GM12872 (cell line): Measurements from ENCODE around the gene NAV2.

ENCODE experiments used
- TF ChIP-seq, protein P1 (sequence below): IDR thresholded peaks from 3 replicates; pipeline ENCODE4 v1.5.1; 2011; ENCODE audit warnings: low read depth, mild to moderate bottlenecking, low read length, moderate library complexity; ENCODE audit not compliant: insufficient read depth

The NAV2 gene

DNA sequence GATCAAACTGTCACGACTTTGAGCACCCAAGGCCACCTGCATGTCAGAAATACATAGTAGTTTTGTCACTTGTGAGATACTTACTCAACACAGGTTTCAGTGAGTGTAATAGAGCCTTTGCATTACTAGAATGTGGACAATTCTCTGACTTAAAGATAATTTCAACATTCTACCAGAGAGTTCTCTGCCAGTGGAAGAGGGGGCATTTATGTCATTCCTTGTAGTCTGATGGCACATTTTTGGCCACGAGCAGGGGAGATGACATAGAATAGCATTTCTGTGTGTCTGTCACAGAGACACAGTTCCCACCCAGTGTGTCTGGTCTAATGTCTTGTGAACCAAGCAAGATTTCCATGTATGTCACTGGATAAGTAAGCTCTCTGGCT lies 335.1 kb downstream of the NAV2 start:
- TF ChIP-seq, protein P1, sequence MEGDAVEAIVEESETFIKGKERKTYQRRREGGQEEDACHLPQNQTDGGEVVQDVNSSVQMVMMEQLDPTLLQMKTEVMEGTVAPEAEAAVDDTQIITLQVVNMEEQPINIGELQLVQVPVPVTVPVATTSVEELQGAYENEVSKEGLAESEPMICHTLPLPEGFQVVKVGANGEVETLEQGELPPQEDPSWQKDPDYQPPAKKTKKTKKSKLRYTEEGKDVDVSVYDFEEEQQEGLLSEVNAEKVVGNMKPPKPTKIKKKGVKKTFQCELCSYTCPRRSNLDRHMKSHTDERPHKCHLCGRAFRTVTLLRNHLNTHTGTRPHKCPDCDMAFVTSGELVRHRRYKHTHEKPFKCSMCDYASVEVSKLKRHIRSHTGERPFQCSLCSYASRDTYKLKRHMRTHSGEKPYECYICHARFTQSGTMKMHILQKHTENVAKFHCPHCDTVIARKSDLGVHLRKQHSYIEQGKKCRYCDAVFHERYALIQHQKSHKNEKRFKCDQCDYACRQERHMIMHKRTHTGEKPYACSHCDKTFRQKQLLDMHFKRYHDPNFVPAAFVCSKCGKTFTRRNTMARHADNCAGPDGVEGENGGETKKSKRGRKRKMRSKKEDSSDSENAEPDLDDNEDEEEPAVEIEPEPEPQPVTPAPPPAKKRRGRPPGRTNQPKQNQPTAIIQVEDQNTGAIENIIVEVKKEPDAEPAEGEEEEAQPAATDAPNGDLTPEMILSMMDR: no peak

DNA sequence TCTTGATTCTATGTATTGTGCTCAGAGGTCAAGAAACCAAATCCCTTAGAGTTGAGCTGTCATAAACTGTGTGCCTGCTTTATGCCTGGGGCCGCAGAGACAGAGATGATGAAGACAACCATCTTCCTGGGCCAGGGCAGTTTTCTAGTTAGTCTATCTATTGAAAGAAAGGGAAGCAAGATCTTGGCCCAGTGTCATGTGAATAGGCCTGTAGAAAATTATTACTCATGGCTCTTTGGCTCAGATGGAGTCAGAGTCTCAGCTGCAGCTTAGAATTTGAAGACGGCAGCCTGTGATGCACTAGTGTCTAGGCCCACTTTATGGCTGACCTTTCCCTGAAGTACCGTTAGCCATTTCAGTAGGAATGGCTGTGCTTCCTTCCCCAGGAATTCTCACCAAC lies 335.6 kb downstream of the NAV2 start:
- TF ChIP-seq, protein P1: no peak

DNA sequence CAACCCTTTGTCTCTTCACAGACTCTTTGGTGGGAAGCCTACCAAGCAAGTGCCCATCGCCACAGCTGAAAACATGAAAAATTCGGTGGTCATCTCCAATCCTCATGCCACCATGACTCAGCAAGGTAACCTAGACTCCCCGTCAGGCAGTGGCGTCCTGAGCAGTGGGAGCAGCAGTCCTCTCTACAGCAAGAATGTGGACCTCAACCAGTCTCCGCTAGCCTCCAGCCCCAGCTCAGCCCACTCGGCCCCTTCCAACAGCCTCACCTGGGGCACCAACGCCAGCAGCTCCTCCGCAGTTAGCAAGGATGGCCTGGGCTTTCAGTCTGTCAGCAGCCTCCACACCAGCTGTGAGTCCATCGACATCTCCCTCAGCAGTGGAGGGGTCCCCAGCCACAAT lies 336.1 kb downstream of the NAV2 start:
- TF ChIP-seq, protein P1: no peak

DNA sequence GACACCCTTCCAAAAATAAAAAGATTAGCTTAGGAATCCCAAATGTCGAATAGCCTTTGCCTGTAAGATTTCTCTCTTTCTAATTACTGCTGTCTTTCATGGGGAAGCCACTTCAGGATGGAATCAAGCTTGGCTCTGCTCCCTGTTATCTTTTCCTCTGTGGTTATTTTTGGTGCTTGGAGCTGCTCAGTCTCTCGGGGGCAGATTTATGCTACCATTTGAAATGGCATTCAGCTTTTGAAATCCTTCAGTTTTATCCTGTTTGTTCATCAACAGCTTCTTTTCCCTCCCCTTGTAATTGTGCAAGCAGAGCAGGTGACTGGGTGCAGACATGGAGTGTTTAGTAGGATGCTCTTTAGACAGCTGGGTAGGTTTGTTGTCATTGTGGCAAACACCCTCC lies 336.6 kb downstream of the NAV2 start:
- TF ChIP-seq, protein P1: no peak

DNA sequence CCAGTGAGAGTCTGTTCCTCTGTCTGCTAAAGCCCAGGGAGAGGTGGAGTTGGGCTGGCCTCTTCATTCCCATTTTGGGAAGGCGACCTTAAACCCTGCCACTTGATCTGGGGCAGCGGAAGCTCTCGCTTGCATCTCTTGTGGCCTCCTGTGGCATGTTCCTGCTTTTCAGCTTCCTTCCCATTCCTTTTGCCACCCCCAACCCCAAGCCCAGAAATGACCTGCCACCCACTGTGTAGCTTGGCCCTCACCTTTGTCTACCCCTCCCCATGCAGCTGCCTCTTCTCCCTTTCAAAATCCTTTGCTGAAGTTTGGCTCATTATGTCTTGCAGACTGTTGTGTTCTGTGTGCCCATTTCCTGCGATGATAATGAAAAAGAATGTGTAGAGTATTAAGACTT lies 337.4 kb downstream of the NAV2 start:
- TF ChIP-seq, protein P1: no peak

DNA sequence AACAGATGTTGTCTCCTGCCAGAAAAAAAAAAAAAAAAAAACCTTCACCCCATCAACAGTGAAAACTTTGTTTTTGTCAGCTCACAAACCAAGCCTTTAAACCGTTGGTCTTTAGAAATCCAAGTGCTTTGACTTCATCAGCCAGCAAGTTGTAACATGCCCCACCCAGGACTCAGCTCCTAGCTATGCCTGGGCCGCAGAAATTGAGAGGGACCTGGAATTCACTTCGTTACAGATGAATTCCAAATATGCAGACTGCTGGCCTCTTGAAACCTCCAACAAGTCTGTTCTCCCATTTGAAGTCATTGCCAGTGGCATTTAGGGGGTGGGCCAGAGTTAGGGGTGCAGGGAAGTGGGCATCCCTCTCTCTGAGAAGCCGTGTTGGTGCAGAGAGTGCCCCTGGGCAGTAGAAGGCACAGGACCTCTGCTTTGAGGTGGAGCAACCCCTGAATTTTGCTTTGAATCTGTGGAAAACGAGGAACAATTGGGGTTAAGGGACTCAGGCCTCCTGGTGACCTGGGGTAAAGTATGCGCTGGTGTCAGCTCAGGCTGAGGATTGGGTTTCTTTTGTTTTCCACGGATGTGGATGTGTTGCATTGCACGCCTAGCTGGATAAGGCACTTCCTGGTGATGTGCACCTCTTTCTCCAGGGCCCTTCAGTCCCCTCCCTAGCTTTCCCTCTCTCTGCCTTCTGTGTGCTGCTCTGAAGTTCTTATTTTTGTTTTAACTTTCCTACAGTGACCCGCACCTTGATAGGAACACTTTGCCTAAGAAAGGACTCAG lies 338.1 kb downstream of the NAV2 start:
- TF ChIP-seq, protein P1: no peak

DNA sequence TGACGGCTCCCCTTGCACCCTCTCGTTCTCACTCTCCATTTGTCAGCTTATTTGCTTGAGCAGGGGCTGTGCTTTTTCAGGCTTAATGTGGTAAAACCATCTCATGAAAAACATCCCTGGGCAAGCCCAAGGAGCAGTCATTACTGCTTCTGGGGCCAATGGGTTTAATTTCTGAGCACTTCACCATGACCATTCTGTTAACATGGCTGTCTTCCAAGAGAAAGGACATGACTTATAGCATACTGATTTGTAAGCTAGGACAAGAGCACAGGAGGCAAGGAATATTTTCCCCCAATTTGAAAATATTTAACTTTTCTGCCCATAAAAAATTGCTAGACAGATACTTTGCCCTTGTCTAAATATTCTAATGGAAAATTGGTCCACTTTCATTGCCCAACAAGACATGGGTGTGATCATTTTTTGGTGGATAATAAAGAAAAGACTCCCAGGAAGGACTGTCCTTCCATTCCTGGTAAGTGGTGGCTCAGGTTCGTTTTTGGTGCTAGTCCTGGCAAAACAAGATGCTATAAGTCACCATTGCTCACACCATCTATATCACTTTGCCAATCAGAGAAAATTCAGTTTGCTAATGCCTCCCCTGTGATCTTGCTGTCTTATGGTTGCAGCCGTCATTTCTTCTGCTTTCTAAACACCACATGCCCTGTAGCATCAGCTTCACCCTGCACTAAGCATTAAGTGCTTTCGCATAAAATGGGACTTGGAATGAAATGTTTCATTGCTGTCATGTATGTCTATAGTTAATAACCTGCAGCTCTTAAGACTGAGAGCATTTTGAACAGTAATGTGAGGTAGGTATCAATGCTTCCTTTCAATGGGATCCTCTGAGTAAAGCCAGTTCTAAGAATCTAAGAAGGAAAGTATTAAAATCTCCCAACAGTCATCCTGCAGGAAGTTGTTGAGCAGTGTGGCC lies 339.1 kb downstream of the NAV2 start:
- TF ChIP-seq, protein P1: no peak
